Measurements from ENCODE around the gene RPS6KB2. TPM values are rescaled to one million over a fixed set of nuclear protein-coding genes. Genes with fewer than 3 reads are reported as not detected.

RPS6KB2 gene
- total and polyA plus RNA-seq, 9 of the 15 experiments (the other 6 are each of a cell fraction or from before 2014, with no cell fraction given), result 0.42 to 122 (median 82.6) TPM

GRCh38 chr11:67420646-67421429 is 7.5 kb upstream of the RPS6KB2 start (continued):
- no peak for TF ChIP-seq HBP1 (CRISPR knock-in tag; IDR thresholded peaks at IDR 0.05)
- TF ChIP-seq PRPF4 (IDR thresholded peaks at IDR 0.05; ENCODE audit: insufficient read depth, low read depth, low read length, poor library complexity, severe bottlenecking), result no peak
- TF ChIP-seq MCM2 (IDR thresholded peaks at IDR 0.05; ENCODE audit: low read depth), result no peak
- TF ChIP-seq ZBTB17 (CRISPR knock-in tag; IDR thresholded peaks at IDR 0.05), result peak; percentile 65; the same call in 1 of the 2 replicates
- no peak for TF ChIP-seq CLOCK (CRISPR knock-in tag; IDR thresholded peaks at IDR 0.05; ENCODE audit: borderline replicate concordance)
- TF ChIP-seq RNF2 (IDR thresholded peaks at IDR 0.05), result no peak
- no peak for TF ChIP-seq ZNF318 (IDR thresholded peaks at IDR 0.05; ENCODE audit: borderline replicate concordance in 1 of 2, low read depth in 1 of 2)
- TF ChIP-seq ERF (CRISPR knock-in tag; IDR thresholded peaks at IDR 0.05), result peak; percentile 27; the same call in 1 of the 2 replicates
- no peak for TF ChIP-seq NFIC (IDR thresholded peaks at IDR 0.05)
- TF ChIP-seq E2F6 (IDR thresholded peaks at IDR 0.05; ENCODE audit: borderline replicate concordance in 1 of 2, extremely low read depth in 1 of 2, insufficient read depth in 1 of 2, insufficient read length in 1 of 2, low read depth in 1 of 2, low read length in 1 of 2, poor library complexity in 1 of 2, severe bottlenecking in 1 of 2), result peak; percentile 84 to 94
- peak; percentile 73 for TF ChIP-seq TBP (optimal IDR thresholded peaks at IDR 0.05; ENCODE audit: low read depth, low read length)
- TF ChIP-seq ILF3 (IDR thresholded peaks at IDR 0.05; ENCODE audit: borderline replicate concordance), result no peak
- TF ChIP-seq PYGO2 (tag; IDR thresholded peaks at IDR 0.05), result no peak

Measured in K562 (cell line).